PC-9 (cell line): Measurements from ENCODE around the gene GPR183. TPM values are rescaled to one million over a fixed set of nuclear protein-coding genes. Genes with fewer than 3 reads are reported as not detected.

Experiments
- BruUV-seq: library from RNA; stranded (reverse); fragments of 400-500 nt; replicated peaks from 2 replicates; lab custom pipeline; 2021; lab: Mats Ljungman, UMichigan
- CTCF ChIA-PET: fragments of 300-600 bp; sonication (Branson Sonifier 250); formaldehyde crosslinking; loops from one replicate; lab custom pipeline; 2022; ENCODE audit warnings: antibody characterized with exemption; lab: Charles Lee
- POLR2A ChIA-PET: fragments of 300-600 bp; sonication (Branson Sonifier 250); formaldehyde crosslinking; loops from one replicate; lab custom pipeline; 2022; ENCODE audit warnings: antibody characterized with exemption; ENCODE audit not compliant: unreplicated experiment; lab: Charles Lee
- DNase-seq, 2 experiments: peaks; one replicate each; pipeline versions ENCODE4 v3.0.0 to v3.0.0-alpha.2; 2015 to 2022; ENCODE audit warnings: mixed read lengths in 1 of 2
- H2AFZ ChIP-seq: fragments of 200-600 bp; sonication (generic); 2 replicates; pipeline ENCODE4 v1.8.1; 2017; ENCODE audit warnings: antibody characterized with exemption
- H3F3A ChIP-seq: fragments of 200-600 bp; sonication (generic); 2 replicates; pipeline ENCODE4 v1.8.1; 2017; ENCODE audit warnings: antibody characterized with exemption, mild to moderate bottlenecking, low read depth; ENCODE audit not compliant: insufficient read depth
- H3K27ac ChIP-seq: fragments of 200-600 bp; sonication (generic); 2 replicates; pipeline ENCODE4 v1.6.1; 2016; ENCODE audit warnings: mixed run types
- H3K27me3 ChIP-seq: fragments of 200-600 bp; sonication (generic); 2 replicates; pipeline ENCODE4 v1.6.1; 2016; ENCODE audit warnings: low read depth, mixed run types; ENCODE audit not compliant: insufficient read depth
- H3K36me3 ChIP-seq: fragments of 200-600 bp; sonication (generic); 2 replicates; pipeline ENCODE4 v1.6.1; 2016; ENCODE audit warnings: low read depth, mixed run types
- H3K4me1 ChIP-seq: fragments of 200-600 bp; sonication (generic); replicated peaks from 2 replicates; pipeline ENCODE4 v1.6.1; 2016; ENCODE audit warnings: mixed run types; ENCODE audit not compliant: insufficient read depth
- H3K4me2 ChIP-seq: fragments of 200-600 bp; sonication (generic); 2 replicates; pipeline ENCODE4 v1.6.1; 2017; ENCODE audit warnings: mixed run types
- H3K4me3 ChIP-seq: fragments of 200-600 bp; sonication (generic); 2 replicates; pipeline ENCODE4 v1.6.1; 2016; ENCODE audit warnings: mixed run types
- H3K79me2 ChIP-seq: fragments of 200-600 bp; sonication (generic); 2 replicates; pipeline ENCODE4 v1.6.1; 2017; ENCODE audit warnings: low read depth, mixed run types
- H3K9me2 ChIP-seq: fragments of 200-600 bp; sonication (generic); 2 replicates; pipeline ENCODE4 v1.8.1; 2017; ENCODE audit warnings: mild to moderate bottlenecking; ENCODE audit not compliant: insufficient read depth
- H3K9me3 ChIP-seq: fragments of 200-600 bp; sonication (generic); 2 replicates; pipeline ENCODE4 v1.8.1; 2016; ENCODE audit warnings: low read depth; ENCODE audit not compliant: insufficient read depth
- H4K20me1 ChIP-seq: fragments of 200-600 bp; sonication (generic); 2 replicates; pipeline ENCODE4 v1.8.1; 2017; ENCODE audit not compliant: insufficient read depth
- EZH2 ChIP-seq: fragments of 200-600 bp; sonication (generic); IDR thresholded peaks from 2 replicates; pipeline ENCODE4 v1.8.0; 2017; ENCODE audit warnings: antibody characterized with exemption, low read depth
- intact Hi-C: fragments of 100-400 bp; cut with micrococcal nuclease; formaldehyde crosslinking; loops from one replicate; pipeline ENCODE4 v1.10.0; 2022; ENCODE audit not compliant: unreplicated experiment
- total RNA-seq: library from RNA; stranded (reverse); gene quantifications from 2 replicates; pipeline ENCODE4 v1.2.3, GENCODE V29; 2021
- TF ChIP-seq, protein P1 (sequence below): fragments of 200-600 bp; sonication (generic); conservative IDR thresholded peaks from 2 replicates; pipeline ENCODE4 v1.6.1; 2017; ENCODE audit warnings: mixed run types, antibody characterized with exemption, mild to moderate bottlenecking, moderate library complexity

Gene GPR183
- total RNA-seq, 1 experiment from 2014 or later, result not detected

DNA sequence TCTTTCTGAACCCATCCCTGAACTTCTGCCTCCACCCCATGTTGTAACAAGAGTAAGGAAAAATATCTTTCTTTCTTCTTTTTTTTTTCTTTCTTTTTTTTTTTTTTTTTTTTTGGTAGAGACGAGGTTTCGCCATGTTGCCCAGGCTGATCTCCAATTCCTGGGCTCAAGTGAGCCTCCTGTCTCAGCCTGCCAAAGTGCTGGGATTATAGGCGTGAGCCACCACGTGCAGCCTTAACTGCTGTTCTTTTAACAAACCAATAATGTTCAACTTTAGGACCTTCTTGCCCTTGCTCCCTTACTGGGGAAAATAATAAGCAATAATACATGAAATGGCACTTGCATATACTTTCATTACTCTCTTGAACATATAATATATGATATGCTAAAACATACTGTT, 19.6 kb downstream of the GPR183 start:
- Histone ChIP-seq H3K4me3 (no peak overlapping the region), H3K27me3 (no peaks in the 10 kb centered on the region), H3F3A (peaks cover 5% of the 10 kb centered on the region; the same call in 1 of the 2 replicates), H4K20me1 (peaks cover 22% of the 10 kb centered on the region), H3K9me2 (no peaks in the 10 kb centered on the region), H3K36me3 (no peaks in the 10 kb centered on the region; the same call in 1 of the 2 replicates), H3K4me2 (no peak overlapping the region), H2AFZ (no peak overlapping the region), H3K4me1 (0 out of 2 replicates have a peak, but pooled peaks cover 6% of the 10 kb centered on the region), H3K79me2 (peaks cover 36% of the 10 kb centered on the region; the same call in 1 of the 2 replicates), H3K27ac (no peak overlapping the region), H3K9me3 (no peaks in the 10 kb centered on the region)
- no peak for DNase-seq
- ChIA-PET CTCF (no interaction called here), POLR2A (no interaction called here)
- TF ChIP-seq, protein P1, sequence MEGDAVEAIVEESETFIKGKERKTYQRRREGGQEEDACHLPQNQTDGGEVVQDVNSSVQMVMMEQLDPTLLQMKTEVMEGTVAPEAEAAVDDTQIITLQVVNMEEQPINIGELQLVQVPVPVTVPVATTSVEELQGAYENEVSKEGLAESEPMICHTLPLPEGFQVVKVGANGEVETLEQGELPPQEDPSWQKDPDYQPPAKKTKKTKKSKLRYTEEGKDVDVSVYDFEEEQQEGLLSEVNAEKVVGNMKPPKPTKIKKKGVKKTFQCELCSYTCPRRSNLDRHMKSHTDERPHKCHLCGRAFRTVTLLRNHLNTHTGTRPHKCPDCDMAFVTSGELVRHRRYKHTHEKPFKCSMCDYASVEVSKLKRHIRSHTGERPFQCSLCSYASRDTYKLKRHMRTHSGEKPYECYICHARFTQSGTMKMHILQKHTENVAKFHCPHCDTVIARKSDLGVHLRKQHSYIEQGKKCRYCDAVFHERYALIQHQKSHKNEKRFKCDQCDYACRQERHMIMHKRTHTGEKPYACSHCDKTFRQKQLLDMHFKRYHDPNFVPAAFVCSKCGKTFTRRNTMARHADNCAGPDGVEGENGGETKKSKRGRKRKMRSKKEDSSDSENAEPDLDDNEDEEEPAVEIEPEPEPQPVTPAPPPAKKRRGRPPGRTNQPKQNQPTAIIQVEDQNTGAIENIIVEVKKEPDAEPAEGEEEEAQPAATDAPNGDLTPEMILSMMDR, result no peak
- no peak for TF ChIP-seq EZH2
- intact Hi-C loops, result no loop called here
- no TSS peak for BruUV-seq

DNA sequence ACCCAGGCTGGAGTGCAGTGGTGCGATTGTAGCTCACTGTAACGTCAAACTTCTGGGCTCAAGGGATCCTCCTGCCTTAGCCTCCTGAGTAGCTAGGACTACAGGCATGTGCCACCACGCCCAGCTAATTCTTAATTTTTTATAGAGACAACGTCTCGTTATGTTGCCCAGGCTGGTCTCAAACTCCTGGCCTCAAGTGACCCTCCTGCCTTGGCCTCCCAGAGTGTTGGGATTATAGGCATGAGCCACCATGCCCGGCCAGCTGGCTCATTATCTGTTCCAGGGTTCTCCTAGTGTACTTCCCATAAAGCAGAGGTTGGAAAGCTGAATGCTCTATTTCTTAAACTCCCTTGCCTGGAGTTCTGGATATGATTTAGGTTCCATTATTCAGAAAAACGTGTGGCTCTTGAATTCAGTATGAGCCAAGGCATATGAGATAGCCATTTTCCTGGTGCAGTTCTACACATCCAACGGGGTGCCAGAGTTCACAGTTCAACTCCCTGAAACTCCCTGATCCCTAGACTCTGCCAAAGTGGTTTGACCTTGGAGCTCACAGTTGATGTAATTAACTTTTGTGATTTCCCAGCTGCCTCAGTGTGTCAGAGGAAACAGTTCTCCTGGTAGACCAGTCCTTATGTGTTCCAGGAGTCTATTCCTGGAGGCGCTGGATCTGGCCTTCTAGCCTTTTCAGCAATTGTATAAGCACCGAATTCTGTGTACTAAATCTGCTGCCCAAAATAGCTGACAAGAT, 21.6 kb downstream of the GPR183 start:
- no peak for DNase-seq
- peaks cover 26% of the 10 kb centered on the region; the same call in 1 of the 2 replicates for H3K79me2 ChIP-seq
- peaks cover 5% of the 10 kb centered on the region; the same call in 1 of the 2 replicates for H3F3A ChIP-seq
- H2AFZ ChIP-seq, result no peak overlapping the region
- H3K4me2 ChIP-seq, result no peak overlapping the region
- ChIA-PET CTCF (no interaction called here), POLR2A (no interaction called here)
- peaks cover 20% of the 10 kb centered on the region for H4K20me1 ChIP-seq
- no TSS peak for BruUV-seq
- no peaks in the 10 kb centered on the region for H3K27me3 ChIP-seq
- TF ChIP-seq, protein P1, result no peak
- H3K9me3 ChIP-seq, result no peaks in the 10 kb centered on the region
- H3K27ac ChIP-seq, result no peak overlapping the region
- no peak overlapping the region for H3K4me3 ChIP-seq
- H3K4me1 ChIP-seq, result 0 out of 2 replicates have a peak, but pooled peaks cover 6% of the 10 kb centered on the region
- no peaks in the 10 kb centered on the region for H3K9me2 ChIP-seq
- no peaks in the 10 kb centered on the region; the same call in 1 of the 2 replicates for H3K36me3 ChIP-seq
- intact Hi-C loops, result no loop called here

DNA sequence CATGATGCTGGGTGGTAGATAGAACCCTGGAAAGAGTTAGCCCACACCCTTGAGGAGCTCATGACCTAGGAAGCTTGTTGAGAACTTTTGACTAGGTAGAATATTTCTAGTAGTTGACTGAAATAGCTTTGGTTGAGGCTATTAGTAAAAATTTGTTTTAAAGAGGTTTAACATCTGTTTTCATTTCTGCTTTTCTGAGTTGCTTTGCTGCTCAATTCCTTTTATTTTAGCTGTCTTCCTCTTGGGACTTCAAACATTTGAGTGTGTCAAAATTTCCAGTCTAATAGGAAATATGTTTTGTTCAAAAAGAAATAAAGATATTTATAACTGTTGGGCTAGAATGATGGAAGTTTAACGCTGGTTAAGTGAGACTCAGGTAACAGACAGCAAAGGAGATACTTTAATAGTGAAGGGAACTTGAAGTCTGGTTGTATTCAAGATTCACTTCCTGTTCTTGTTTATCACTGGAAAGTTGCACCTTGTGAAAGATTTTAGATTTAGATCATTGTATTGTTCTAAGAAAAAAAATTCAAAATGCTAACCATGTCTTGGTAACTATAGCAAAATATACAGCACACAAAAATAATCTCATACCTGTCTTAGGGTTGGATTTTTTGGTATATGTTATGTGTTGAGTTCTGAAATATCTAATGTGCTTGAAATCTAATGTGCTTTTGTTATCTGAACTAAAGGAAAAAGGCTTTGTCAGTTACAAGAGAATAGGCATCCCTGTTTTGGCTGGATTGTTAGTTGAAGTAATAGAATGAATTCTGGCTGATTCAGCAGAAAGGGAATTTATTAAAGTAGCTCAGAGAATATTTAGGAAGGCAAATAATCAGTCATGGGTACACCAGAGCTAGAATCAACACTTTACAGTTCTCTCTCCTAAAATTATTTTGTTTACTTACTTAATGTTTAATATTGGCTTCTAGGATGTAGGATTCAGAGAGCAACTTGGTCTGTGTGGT, 24.7 kb downstream of the GPR183 start:
- H3K79me2 ChIP-seq, result peaks cover 29% of the 10 kb centered on the region; the same call in 1 of the 2 replicates
- DNase-seq, result no peak
- H3K36me3 ChIP-seq, result peaks cover 5% of the 10 kb centered on the region; the same call in 1 of the 2 replicates
- H3K27ac ChIP-seq, result no peak overlapping the region
- H3K9me2 ChIP-seq, result no peaks in the 10 kb centered on the region
- intact Hi-C loops, result no loop called here
- peaks cover 5% of the 10 kb centered on the region; the same call in 1 of the 2 replicates for H3F3A ChIP-seq
- H3K9me3 ChIP-seq, result no peaks in the 10 kb centered on the region
- no TSS peak for BruUV-seq
- H2AFZ ChIP-seq, result no peak overlapping the region
- no peaks in the 10 kb centered on the region for H3K27me3 ChIP-seq
- H3K4me3 ChIP-seq, result no peak overlapping the region
- H3K4me1 ChIP-seq, result no peaks in the 10 kb centered on the region
- POLR2A ChIA-PET, result no interaction called here
- no peak for TF ChIP-seq EZH2
- TF ChIP-seq, protein P1, result no peak
- no peak overlapping the region for H3K4me2 ChIP-seq
- CTCF ChIA-PET, result no interaction called here
- H4K20me1 ChIP-seq, result peaks cover 25% of the 10 kb centered on the region
